Activated CD8-positive, alpha-beta T cell treated with anti-CD3 and anti-CD28 coated beads, Interleukin-2, amount 10 ng/mL, durations not matched to agents 7 days and 5 days (primary cell): ENCODE data around the gene TES. TPM values are rescaled to one million over a fixed set of nuclear protein-coding genes. Genes with fewer than 3 reads are reported as not detected.
"Not testable (repeated sequence)": the region's sequence is repeated elsewhere in the genome, so short reads cannot be mapped to it uniquely, and the experiment has no call there.

Experiments used
- ATAC-seq: fragments of 150-1000 bp; cut with Tn5 transposase; one replicate; pipeline ENCODE4 v1.10.0; 2021; ENCODE audit warnings: moderate library complexity
- CTCF ChIA-PET: fragments of 350-600 bp; sonication (Branson Sonifier 250); formaldehyde crosslinking; loops from one replicate; lab custom pipeline; 2021; ENCODE audit warnings: antibody characterized with exemption; lab: Charles Lee
- POLR2A ChIA-PET: fragments of 350-600 bp; sonication (Branson Sonifier 250); formaldehyde crosslinking; loops from one replicate; lab custom pipeline; 2021; ENCODE audit warnings: antibody characterized with exemption; lab: Charles Lee
- DNase-seq: peaks from one replicate; pipeline ENCODE4 v3.0.0-alpha.2; 2020
- H3K27ac Mint-ChIP-seq: one replicate; pipeline ENCODE4 v1.8.0; 2021; ENCODE audit warnings: mild to moderate bottlenecking, mixed read lengths
- H3K27me3 Mint-ChIP-seq: one replicate; pipeline ENCODE4 v1.8.0; 2021; ENCODE audit warnings: low read depth, mixed read lengths
- H3K36me3 Mint-ChIP-seq: one replicate; pipeline ENCODE4 v1.8.0; 2021; ENCODE audit warnings: low read depth, mixed read lengths
- H3K4me1 Mint-ChIP-seq: one replicate; pipeline ENCODE4 v1.8.0; 2021; ENCODE audit warnings: low read depth, mixed read lengths
- H3K4me3 Mint-ChIP-seq: one replicate; pipeline ENCODE4 v1.8.0; 2021; ENCODE audit warnings: mild to moderate bottlenecking, mixed read lengths
- H3K9me3 Mint-ChIP-seq: one replicate; pipeline ENCODE4 v1.8.0; 2022; ENCODE audit warnings: mixed read lengths; ENCODE audit not compliant: insufficient read depth
- total RNA-seq, 2 experiments: library from RNA; stranded (reverse); gene quantifications; one replicate each; pipeline ENCODE4 v1.2.3, GENCODE V29; 2021

The TES gene
- total RNA-seq, 2 experiments from 2014 or later = 110 to 112 TPM

DNA sequence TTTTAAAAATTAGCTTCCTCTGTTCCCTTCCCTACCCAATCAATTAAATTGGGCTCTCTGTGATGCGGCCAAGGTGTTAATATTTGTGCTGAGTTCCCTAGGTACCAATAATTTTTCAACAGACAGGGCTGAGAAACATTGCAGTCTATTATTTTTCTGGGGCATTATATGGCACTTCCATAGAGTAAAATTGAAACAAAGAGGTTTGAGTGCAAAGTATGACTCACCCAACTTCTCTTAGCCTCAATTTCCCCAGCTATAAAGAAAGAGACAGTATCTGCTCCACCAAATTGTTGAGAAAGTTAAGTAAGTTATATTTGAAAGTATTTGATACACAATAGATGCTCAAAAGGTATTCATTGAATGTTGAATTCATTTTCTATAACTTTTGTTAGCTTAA is 74.9 kb downstream of the TES start:
- no peak overlapping the region for H3K27ac Mint-ChIP-seq
- H3K4me1 Mint-ChIP-seq = no peaks in the 10 kb centered on the region
- H3K9me3 Mint-ChIP-seq = no peaks in the 10 kb centered on the region
- POLR2A ChIA-PET = no interaction called here
- CTCF ChIA-PET = interaction anchor here (1.2 kb wide), 1 partner anchor 50 kb away, joined by 4 read pairs; no protein-coding TSS in a partner anchor
- peaks cover 6% of the 10 kb centered on the region for H3K27me3 Mint-ChIP-seq
- H3K36me3 Mint-ChIP-seq = no peaks in the 10 kb centered on the region
- no peak for DNase-seq
- ATAC-seq = no peak
- H3K4me3 Mint-ChIP-seq = no peak overlapping the region

DNA sequence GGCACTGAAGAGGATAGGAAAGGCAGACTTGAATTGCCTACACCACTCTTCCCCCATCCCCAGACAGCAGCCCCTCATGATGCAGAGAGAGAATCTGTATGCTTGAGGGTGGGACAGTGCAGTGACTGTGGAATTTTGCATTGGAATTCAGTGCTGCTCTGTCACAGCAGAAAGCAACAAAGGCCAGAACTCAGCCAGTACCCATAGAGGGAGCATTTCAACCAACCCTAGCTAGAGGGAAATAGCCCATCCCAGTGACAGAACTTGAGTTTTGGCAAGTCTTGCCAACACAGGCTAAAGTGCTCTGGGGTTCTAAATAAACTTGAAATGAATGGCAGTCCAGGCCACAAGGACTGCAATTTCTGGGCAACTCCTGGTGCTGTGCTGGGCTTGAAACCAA is 80.4 kb downstream of the TES start:
- peaks cover 7% of the 10 kb centered on the region for H3K27me3 Mint-ChIP-seq
- H3K27ac Mint-ChIP-seq = no peak overlapping the region
- no peak for DNase-seq
- H3K4me3 Mint-ChIP-seq = no peak overlapping the region
- H3K36me3 Mint-ChIP-seq = no peaks in the 10 kb centered on the region
- CTCF ChIA-PET = no interaction called here
- H3K4me1 Mint-ChIP-seq = no peaks in the 10 kb centered on the region
- POLR2A ChIA-PET = no interaction called here
- no peaks in the 10 kb centered on the region for H3K9me3 Mint-ChIP-seq
- ATAC-seq = no peak

DNA sequence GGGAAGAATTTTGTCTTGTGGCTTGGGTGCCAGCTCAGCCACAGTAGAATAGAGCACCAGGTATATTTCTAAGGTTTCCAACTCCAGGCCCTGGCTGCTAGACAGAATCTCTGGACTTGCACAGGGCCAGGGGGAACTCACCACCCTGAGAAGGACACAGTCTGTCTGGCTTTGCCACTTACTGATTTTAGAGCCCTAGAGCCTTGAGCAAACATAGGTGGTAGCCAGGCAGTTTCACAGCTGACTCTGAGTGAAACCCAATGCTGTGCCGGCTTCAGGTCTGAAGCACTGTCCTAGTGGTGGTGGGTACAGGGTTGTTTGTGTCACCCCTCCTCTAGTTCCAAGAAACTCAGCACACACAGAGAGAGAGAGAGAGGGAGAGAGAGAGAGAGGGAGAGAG is 81.6 kb downstream of the TES start:
- Mint-ChIP-seq H3K27me3 (peaks cover 7% of the 10 kb centered on the region), H3K4me3 (no peak overlapping the region), H3K4me1 (no peaks in the 10 kb centered on the region), H3K27ac (no peak overlapping the region), H3K36me3 (no peaks in the 10 kb centered on the region), H3K9me3 (no peaks in the 10 kb centered on the region)
- no peak for DNase-seq
- CTCF ChIA-PET = no interaction called here
- POLR2A ChIA-PET = no interaction called here
- ATAC-seq = no peak

DNA sequence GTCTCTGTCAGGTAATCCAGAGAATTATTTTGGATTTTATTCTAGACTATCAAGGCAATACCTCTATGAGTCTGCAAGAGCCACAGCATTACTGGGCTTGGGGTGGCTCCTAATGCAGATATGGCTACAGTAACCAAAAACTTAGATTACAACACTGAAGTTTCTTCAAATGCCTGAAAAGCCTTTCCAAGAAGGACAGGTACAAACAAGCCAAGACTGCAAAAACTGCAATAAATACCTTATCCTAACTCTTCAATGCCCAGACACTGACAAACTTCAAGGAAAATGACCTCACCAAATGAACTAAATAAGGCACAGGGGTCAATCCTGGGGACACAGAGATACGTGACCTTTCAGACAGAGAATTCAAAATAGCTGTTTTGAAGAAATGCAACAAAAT is 82.0 kb downstream of the TES start:
- no peak overlapping the region for H3K27ac Mint-ChIP-seq
- H3K9me3 Mint-ChIP-seq = no peaks in the 10 kb centered on the region
- POLR2A ChIA-PET = no interaction called here
- DNase-seq = no peak
- no peak for ATAC-seq
- no peaks in the 10 kb centered on the region for H3K36me3 Mint-ChIP-seq
- peaks cover 7% of the 10 kb centered on the region for H3K27me3 Mint-ChIP-seq
- H3K4me1 Mint-ChIP-seq = no peaks in the 10 kb centered on the region
- CTCF ChIA-PET = no interaction called here
- no peak overlapping the region for H3K4me3 Mint-ChIP-seq

DNA sequence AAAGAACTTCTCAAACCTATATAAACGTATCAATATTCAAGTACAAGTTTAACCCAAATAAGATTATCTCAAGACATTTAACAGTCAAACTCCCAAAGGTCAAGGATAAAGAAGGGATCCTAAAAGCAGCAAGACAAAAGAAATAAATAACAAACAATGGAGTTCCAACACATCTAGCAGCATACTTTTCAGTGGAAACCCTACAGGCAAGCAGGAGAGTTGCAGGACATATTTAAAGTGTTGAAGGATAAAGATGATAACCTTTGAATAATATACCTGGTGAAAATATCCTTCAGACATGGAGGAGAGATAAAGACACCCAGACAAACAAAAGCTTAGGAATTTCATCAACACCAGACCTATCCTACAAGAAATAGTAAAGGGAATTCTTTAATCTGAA is 82.8 kb downstream of the TES start:
- Mint-ChIP-seq H3K4me1 (no peaks in the 10 kb centered on the region), H3K36me3 (no peaks in the 10 kb centered on the region), H3K4me3 (no peak overlapping the region), H3K27ac (no peak overlapping the region), H3K27me3 (peaks cover 8% of the 10 kb centered on the region), H3K9me3 (no peaks in the 10 kb centered on the region)
- POLR2A ChIA-PET = no interaction called here
- CTCF ChIA-PET = no interaction called here
- DNase-seq (no peak), ATAC-seq (no peak)

DNA sequence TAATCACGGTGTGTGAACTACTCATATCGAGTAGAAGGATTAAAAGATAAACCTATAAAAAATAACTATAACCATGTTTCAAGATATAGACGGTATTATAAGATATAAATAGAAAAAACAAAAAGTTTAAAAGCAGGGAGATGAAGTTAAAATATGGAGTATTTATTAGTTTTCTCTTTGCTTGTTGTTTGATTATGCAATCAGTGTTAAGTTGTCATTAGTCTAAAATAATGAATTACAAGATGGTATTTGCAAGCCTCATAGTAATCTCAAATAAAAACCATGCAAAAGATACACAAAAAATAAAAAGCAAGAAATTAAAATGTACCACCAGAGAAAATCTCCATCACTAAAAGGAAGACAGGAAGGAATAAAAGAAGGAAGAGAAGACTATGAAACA is 83.3 kb downstream of the TES start:
- Mint-ChIP-seq H3K36me3 (no peaks in the 10 kb centered on the region), H3K27ac (no peak overlapping the region), H3K27me3 (peaks cover 8% of the 10 kb centered on the region), H3K4me3 (no peak overlapping the region), H3K4me1 (no peaks in the 10 kb centered on the region), H3K9me3 (no peaks in the 10 kb centered on the region)
- DNase-seq (no peak), ATAC-seq (no peak)
- CTCF ChIA-PET = no interaction called here
- POLR2A ChIA-PET = no interaction called here

DNA sequence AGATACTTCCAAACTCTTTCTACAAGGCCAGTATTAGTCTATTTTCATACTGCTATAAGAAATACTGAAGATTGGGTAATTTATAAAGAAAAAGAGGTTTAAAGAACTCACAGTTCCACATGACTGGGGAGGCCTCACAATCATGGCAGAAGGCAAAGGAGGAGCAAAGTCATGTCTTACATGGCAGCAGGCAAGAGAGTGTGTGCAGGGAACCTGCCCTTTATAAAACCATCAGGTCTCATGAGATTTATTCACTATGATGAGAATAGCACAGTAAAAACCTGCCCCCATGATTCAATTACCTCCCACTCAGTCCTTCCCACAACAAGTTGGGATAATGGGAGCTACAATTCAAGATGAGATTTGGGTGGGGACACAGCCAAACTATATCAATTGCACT is 85.6 kb downstream of the TES start:
- H3K27ac Mint-ChIP-seq, CTCF ChIA-PET, H3K9me3 Mint-ChIP-seq, POLR2A ChIA-PET, ATAC-seq, H3K27me3 Mint-ChIP-seq, H3K4me3 Mint-ChIP-seq, H3K36me3 Mint-ChIP-seq, DNase-seq, H3K4me1 Mint-ChIP-seq: not testable (repeated sequence)

DNA sequence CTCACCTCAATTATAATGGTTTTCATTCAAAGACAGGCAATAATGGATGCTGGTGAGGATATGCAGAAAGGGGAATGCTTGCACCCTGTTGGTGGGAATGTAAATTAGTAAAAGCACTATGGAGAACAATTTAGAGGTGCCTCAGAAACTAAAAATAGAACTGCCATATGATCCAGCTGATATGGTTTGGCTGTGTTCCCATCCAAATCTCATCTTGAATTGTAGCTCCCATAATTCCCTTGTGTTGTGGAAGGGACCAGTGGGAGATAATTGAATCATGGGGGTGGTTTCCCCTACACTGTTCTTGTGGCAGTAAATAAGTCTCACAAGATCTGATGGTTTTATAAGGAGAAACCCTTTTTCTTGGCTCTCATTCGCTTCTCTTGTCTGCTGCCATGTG is 87.7 kb downstream of the TES start:
- Mint-ChIP-seq H3K9me3 (no peaks in the 10 kb centered on the region), H3K27ac (no peak overlapping the region), H3K36me3 (no peaks in the 10 kb centered on the region), H3K27me3 (peaks cover 8% of the 10 kb centered on the region), H3K4me1 (no peaks in the 10 kb centered on the region), H3K4me3 (no peak overlapping the region)
- ChIA-PET CTCF (no interaction called here), POLR2A (no interaction called here)
- no peak for DNase-seq
- no peak for ATAC-seq

DNA sequence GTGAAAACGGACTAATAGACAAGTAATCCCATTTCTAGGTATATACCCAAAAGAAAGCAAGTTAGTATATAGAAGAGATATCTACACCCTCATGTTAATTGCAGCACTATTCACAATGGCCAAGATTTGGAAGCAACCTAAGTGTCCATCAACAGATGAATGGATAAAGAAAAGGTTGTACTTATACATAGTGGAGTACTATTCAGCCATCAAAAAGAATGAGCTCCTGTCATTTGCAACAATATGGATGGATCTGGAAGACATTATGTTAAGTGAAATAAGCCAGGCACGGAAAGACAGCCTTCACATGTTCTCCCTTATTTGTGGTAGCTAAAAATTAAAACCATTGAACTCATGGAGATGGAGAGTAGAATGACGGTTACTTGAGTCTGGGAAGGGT is 88.2 kb downstream of the TES start:
- ATAC-seq = no peak

DNA sequence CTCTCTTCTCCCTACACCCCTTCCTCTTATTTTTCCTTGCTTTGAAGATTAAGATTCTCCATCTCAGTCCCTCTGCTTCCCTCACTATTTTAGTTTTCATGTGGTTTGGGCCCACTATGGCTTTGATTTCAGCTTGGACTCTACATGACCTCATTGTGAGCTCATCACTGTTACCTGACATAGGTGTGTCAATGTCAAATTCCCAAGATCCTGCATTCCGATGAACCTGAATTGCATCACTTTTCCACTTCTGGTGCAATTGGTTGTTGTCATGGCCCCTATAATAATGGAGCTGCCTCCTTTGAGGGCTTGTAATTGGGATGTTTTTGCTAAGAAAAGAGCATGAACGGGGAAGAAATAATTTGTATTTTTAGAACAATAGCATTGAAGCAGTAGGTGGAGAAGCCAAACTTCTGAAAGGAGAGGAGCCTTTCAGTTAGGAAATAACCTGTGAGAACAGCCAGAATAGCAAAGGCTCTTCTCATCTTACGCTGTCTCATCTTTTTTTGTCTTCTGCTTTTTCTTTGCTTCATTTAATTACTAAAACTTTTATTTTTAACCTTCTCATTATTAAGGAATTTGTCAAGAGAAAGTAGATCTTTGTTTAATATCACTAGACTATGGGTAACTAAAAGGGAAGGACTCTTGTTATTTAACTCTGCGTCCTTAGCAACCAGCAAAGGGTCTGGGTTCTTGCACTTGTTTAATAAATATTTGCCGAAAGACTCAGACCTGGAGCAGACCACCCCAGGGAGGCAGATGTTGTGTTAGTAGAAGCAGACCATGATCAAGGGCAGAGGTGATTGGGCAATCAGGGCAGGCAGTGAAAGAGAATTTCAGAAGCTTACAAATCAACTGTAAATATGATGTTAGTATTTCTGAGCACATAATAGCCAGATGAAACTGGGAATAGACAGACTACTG is 95.4 kb downstream of the TES start:
- Mint-ChIP-seq H3K4me1 (no peaks in the 10 kb centered on the region), H3K27me3 (peaks cover 5% of the 10 kb centered on the region), H3K4me3 (no peak overlapping the region), H3K27ac (no peak overlapping the region), H3K9me3 (no peaks in the 10 kb centered on the region), H3K36me3 (no peaks in the 10 kb centered on the region)
- POLR2A ChIA-PET = no interaction called here
- DNase-seq (no peak), ATAC-seq (no peak)
- CTCF ChIA-PET = interaction anchor here (1.2 kb wide), 1 partner anchor 48 kb away, joined by 4 read pairs; no protein-coding TSS in a partner anchor

More for the DNA sequence above, 88.2 kb downstream of the TES start:
- H3K27ac Mint-ChIP-seq = no peak overlapping the region
- H3K27me3 Mint-ChIP-seq = peaks cover 8% of the 10 kb centered on the region
- H3K4me1 Mint-ChIP-seq = no peaks in the 10 kb centered on the region
- H3K4me3 Mint-ChIP-seq = no peak overlapping the region
- no peak for DNase-seq
- ChIA-PET CTCF (no interaction called here), POLR2A (no interaction called here)
- H3K36me3 Mint-ChIP-seq = no peaks in the 10 kb centered on the region
- no peaks in the 10 kb centered on the region for H3K9me3 Mint-ChIP-seq

DNA sequence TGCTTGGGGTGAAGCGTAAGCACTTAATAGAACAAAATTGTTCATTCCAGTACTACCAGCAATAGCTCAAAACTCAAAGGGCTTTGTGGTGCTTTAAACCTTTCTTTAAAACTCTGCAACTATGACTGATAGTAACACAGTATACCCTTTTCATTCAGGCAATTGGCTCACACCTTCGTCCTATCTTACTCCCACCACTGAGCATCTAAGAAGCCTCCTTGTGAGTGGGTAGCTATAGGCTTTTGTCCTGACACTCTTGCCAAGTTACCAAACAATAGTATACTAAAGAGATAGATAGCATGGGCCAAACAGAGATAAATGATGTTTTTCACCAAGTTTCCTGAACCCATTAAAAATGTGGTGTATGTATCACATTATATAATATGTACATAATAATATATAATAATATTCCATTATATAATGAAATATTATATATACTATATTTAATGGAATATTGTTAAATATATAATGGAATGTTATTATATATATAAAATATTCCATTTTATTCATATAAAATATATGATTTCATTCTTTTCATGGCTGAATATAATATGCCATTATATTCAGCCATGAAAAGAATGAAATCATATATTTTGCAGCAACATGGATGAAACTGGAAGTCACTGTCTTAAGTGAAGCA is 96.2 kb downstream of the TES start:
- H3K27me3 Mint-ChIP-seq = peaks cover 5% of the 10 kb centered on the region
- H3K27ac Mint-ChIP-seq = no peak overlapping the region
- H3K9me3 Mint-ChIP-seq = no peaks in the 10 kb centered on the region
- ATAC-seq = no peak
- H3K4me3 Mint-ChIP-seq = no peak overlapping the region
- no peaks in the 10 kb centered on the region for H3K4me1 Mint-ChIP-seq
- CTCF ChIA-PET = no interaction called here
- POLR2A ChIA-PET = no interaction called here
- H3K36me3 Mint-ChIP-seq = no peaks in the 10 kb centered on the region
- no peak for DNase-seq

DNA sequence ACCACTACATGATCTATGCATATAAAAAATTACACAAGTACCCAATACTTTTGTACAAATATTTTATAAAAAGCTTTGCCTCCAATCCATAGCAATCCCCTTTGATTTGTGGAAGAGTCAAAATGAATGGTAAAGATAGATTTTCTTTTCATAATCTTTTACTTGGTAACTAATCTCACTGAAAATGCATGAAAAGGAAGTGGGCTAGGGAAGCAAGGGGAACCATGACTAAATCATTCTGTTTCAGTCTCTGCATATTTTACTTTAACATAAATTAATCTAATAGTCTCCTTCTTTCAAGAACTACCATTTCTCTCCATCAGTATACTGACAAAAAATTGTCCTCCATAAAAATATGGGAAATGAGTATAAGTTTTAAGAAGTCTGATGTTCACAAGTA is 96.9 kb downstream of the TES start:
- Mint-ChIP-seq H3K36me3 (no peaks in the 10 kb centered on the region), H3K4me3 (no peak overlapping the region), H3K9me3 (no peaks in the 10 kb centered on the region), H3K27me3 (peaks cover 5% of the 10 kb centered on the region), H3K27ac (no peak overlapping the region), H3K4me1 (no peaks in the 10 kb centered on the region)
- ChIA-PET CTCF (no interaction called here), POLR2A (no interaction called here)
- ATAC-seq (no peak), DNase-seq (no peak)
